Measurements from ENCODE around the gene ATP5F1E.

DNA sequence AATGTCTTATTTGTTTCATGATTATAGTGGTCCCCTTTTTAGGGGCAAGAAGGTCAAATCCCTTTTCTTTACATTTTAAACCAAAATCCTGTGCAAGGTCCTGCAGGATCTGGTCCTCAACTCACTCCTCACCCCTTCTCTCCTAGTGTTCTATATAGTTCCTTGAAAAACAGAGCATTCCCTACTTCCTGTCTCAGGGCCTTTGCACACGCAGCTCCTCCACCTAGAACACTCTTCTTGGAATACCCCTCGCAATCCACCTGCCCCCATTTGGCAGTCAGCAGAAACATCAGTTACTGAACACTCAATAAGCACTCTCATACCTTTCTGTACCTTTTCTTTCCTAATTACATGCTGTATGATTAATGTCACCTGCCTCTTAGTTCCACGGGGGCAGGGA lies 3.2 kb upstream of the ATP5F1E start:
- no peak for TF ChIP-seq POLR2A (IDR thresholded peaks at IDR 0.05; ENCODE audit: low read depth, low read length)
- TF ChIP-seq POLR2AphosphoS5 (IDR thresholded peaks at IDR 0.05; ENCODE audit: low read depth, low read length), result no peak
- TF ChIP-seq PAX5 (IDR thresholded peaks at IDR 0.05; ENCODE audit: insufficient read depth, low read length, severe bottlenecking), result no peak
- no peak for TF ChIP-seq SPI1 (IDR thresholded peaks at IDR 0.05; ENCODE audit: low read depth, low read length)

All from GM12891 (cell line).